KMS-11 (cell line): ENCODE data around the gene AATF.

Experiments
- H2AFZ ChIP-seq: fragments of 200-600 bp; sonication (generic); 2 replicates; pipeline ENCODE4 v1.6.1; 2016; ENCODE audit warnings: antibody characterized with exemption, mixed run types, low read depth
- H3K27ac ChIP-seq: fragments of 200-600 bp; sonication (generic); 2 replicates; pipeline ENCODE4 v1.6.1; 2016; ENCODE audit warnings: mild to moderate bottlenecking, mixed run types
- H3K27me3 ChIP-seq: fragments of 200-600 bp; sonication (generic); 2 replicates; pipeline ENCODE4 v1.6.1; 2017; ENCODE audit warnings: mild to moderate bottlenecking, low read depth, mixed run types, moderate library complexity; ENCODE audit not compliant: insufficient read depth
- H3K36me3 ChIP-seq: fragments of 200-600 bp; sonication (generic); 2 replicates; pipeline ENCODE4 v1.6.1; 2017; ENCODE audit warnings: mild to moderate bottlenecking, mixed run types; ENCODE audit not compliant: insufficient read depth
- H3K4me1 ChIP-seq: fragments of 200-600 bp; sonication (generic); 2 replicates; pipeline ENCODE4 v1.6.1; 2016; ENCODE audit warnings: mild to moderate bottlenecking, low read depth, mixed run types; ENCODE audit not compliant: poor library complexity, severe bottlenecking
- H3K4me2 ChIP-seq: fragments of 200-600 bp; sonication (generic); 2 replicates; pipeline ENCODE4 v1.7.0; 2016; ENCODE audit warnings: mild to moderate bottlenecking, mixed run types
- H3K4me3 ChIP-seq: fragments of 200-600 bp; sonication (generic); IDR thresholded peaks from 2 replicates; pipeline ENCODE4 v1.6.1; 2017; ENCODE audit warnings: low read depth, low read length, mixed read lengths; ENCODE audit not compliant: insufficient read depth
- H3K79me2 ChIP-seq: fragments of 200-600 bp; sonication (generic); 2 replicates; pipeline ENCODE4 v1.6.1; 2016; ENCODE audit warnings: low read depth, mixed run types; ENCODE audit not compliant: insufficient read depth
- H3K9ac ChIP-seq: fragments of 200-600 bp; sonication (generic); 2 replicates; pipeline ENCODE4 v1.6.1; 2016; ENCODE audit warnings: mild to moderate bottlenecking, mixed run types
- H4K20me1 ChIP-seq: fragments of 200-600 bp; sonication (generic); 2 replicates; pipeline ENCODE4 v1.6.1; 2016; ENCODE audit warnings: mild to moderate bottlenecking, mixed run types; ENCODE audit not compliant: insufficient read depth
- CTCF ChIP-seq: fragments of 200-600 bp; sonication (generic); conservative IDR thresholded peaks from 2 replicates; pipeline ENCODE4 v1.6.1; 2017; ENCODE audit warnings: low read depth, mild to moderate bottlenecking, antibody characterized with exemption, low read length, moderate library complexity, mixed read lengths

The AATF gene

GRCh38 chr17:36907407-36907806 lies 41.3 kb upstream of the AATF start:
- Histone ChIP-seq H2AFZ (no peak overlapping the region), H3K79me2 (no peaks in the 10 kb centered on the region), H3K36me3 (no peaks in the 10 kb centered on the region), H3K4me1 (no peaks in the 10 kb centered on the region), H3K9ac (no peak overlapping the region), H3K27ac (no peak overlapping the region), H4K20me1 (no peaks in the 10 kb centered on the region), H3K4me2 (no peak overlapping the region), H3K27me3 (no peaks in the 10 kb centered on the region), H3K4me3 (no peak overlapping the region)
- no peak for TF ChIP-seq CTCF

GRCh38 chr17:36910513-36910912 lies 38.2 kb upstream of the AATF start:
- H3K4me1 ChIP-seq = no peaks in the 10 kb centered on the region
- no peaks in the 10 kb centered on the region for H3K36me3 ChIP-seq
- H3K27ac ChIP-seq = no peak overlapping the region
- H2AFZ ChIP-seq = no peak overlapping the region
- no peaks in the 10 kb centered on the region for H3K27me3 ChIP-seq
- TF ChIP-seq CTCF = no peak
- H3K4me3 ChIP-seq = no peak overlapping the region
- H3K9ac ChIP-seq = no peak overlapping the region
- H3K4me2 ChIP-seq = no peak overlapping the region
- H3K79me2 ChIP-seq = no peaks in the 10 kb centered on the region
- no peaks in the 10 kb centered on the region for H4K20me1 ChIP-seq

- Histone ChIP-seq H3K79me2 (no peaks in the 10 kb centered on the region), H3K4me2 (no peak overlapping the region), H2AFZ (no peak overlapping the region), H4K20me1 (no peaks in the 10 kb centered on the region), H3K27ac (no peak overlapping the region), H3K9ac (no peak overlapping the region), H3K27me3 (no peaks in the 10 kb centered on the region), H3K36me3 (no peaks in the 10 kb centered on the region), H3K4me3 (no peak overlapping the region), H3K4me1 (no peaks in the 10 kb centered on the region)
- TF ChIP-seq CTCF = no peak
Measured at GRCh38 chr17:36911001-36911400, 37.8 kb upstream of the AATF start.

- Histone ChIP-seq H3K79me2 (no peaks in the 10 kb centered on the region), H3K27ac (no peak overlapping the region), H3K4me3 (no peak overlapping the region), H3K36me3 (no peaks in the 10 kb centered on the region), H2AFZ (no peak overlapping the region), H3K27me3 (no peaks in the 10 kb centered on the region), H3K4me2 (no peak overlapping the region), H3K9ac (no peak overlapping the region), H4K20me1 (no peaks in the 10 kb centered on the region), H3K4me1 (no peaks in the 10 kb centered on the region)
- no peak for TF ChIP-seq CTCF
Measured at GRCh38 chr17:36913132-36913531, 35.6 kb upstream of the AATF start.
